WTC11 (cell line): Measurements from ENCODE around the gene CXCR5. TPM values are rescaled to one million over a fixed set of nuclear protein-coding genes. Genes with fewer than 3 reads are reported as not detected.

Experiments used
- ATAC-seq: fragments of 200-7000 bp; cut with Tn5 transposase; 2 replicates; pipeline ENCODE4 v1.10.0; 2021; ENCODE audit warnings: mild to moderate bottlenecking, moderate library complexity
- CTCF ChIA-PET: fragments of 300-600 bp; sonication (Branson Sonifier 250); formaldehyde crosslinking; loops from one replicate; lab custom pipeline; 2021; ENCODE audit warnings: antibody characterized with exemption; lab: Charles Lee
- POLR2A ChIA-PET: fragments of 350-600 bp; sonication (Branson Sonifier 250); formaldehyde crosslinking; loops from one replicate; lab custom pipeline; 2021; ENCODE audit warnings: antibody characterized with exemption; lab: Charles Lee
- DNase-seq: peaks from one replicate; pipeline ENCODE4 v3.0.0; 2021; ENCODE audit warnings: low spot score
- H3K27ac Mint-ChIP-seq: 2 replicates; pipeline ENCODE4 v1.8.0; 2021; ENCODE audit warnings: mixed read lengths
- H3K27me3 Mint-ChIP-seq: 2 replicates; pipeline ENCODE4 v1.8.0; 2021; ENCODE audit warnings: low read depth, mild to moderate bottlenecking, moderate library complexity, mixed read lengths
- H3K36me3 Mint-ChIP-seq: 2 replicates; pipeline ENCODE4 v1.8.0; 2021; ENCODE audit warnings: mixed read lengths
- H3K4me1 Mint-ChIP-seq: 2 replicates; pipeline ENCODE4 v1.8.0; 2022; ENCODE audit warnings: mixed read lengths
- H3K4me3 Mint-ChIP-seq: 2 replicates; pipeline ENCODE4 v1.8.0; 2021; ENCODE audit warnings: mild to moderate bottlenecking, moderate library complexity, mixed read lengths
- H3K9me3 Mint-ChIP-seq: 2 replicates; pipeline ENCODE4 v1.8.0; 2021; ENCODE audit warnings: mixed read lengths
- AFF4 ChIP-seq: sonication (generic); formaldehyde crosslinking; IDR thresholded peaks from 2 replicates; pipeline ENCODE4 v1.8.1; 2023; ENCODE audit warnings: mild to moderate bottlenecking, missing genetic modification reagents, borderline replicate concordance
- ARID4B ChIP-seq: sonication (generic); formaldehyde crosslinking; IDR thresholded peaks from 2 replicates; pipeline ENCODE4 v1.8.0; 2023; ENCODE audit warnings: missing genetic modification reagents, mild to moderate bottlenecking, borderline replicate concordance
- ATF1 ChIP-seq: sonication (generic); formaldehyde crosslinking; IDR thresholded peaks from 2 replicates; pipeline ENCODE4 v1.8.1; 2023; ENCODE audit warnings: mild to moderate bottlenecking, moderate library complexity, missing genetic modification reagents
- CREB1 ChIP-seq: sonication (generic); formaldehyde crosslinking; IDR thresholded peaks from 2 replicates; pipeline ENCODE4 v1.8.0; 2023; ENCODE audit warnings: mild to moderate bottlenecking, missing genetic modification reagents
- ESRRA ChIP-seq: sonication (generic); formaldehyde crosslinking; IDR thresholded peaks from 2 replicates; pipeline ENCODE4 v1.8.1; 2022; ENCODE audit warnings: mild to moderate bottlenecking, missing genetic modification reagents, borderline replicate concordance
- FOXJ3 ChIP-seq: sonication (generic); formaldehyde crosslinking; IDR thresholded peaks from 2 replicates; pipeline ENCODE4 v1.9.0; 2021; ENCODE audit warnings: missing genetic modification reagents, mild to moderate bottlenecking, borderline replicate concordance
- FOXP1 ChIP-seq: sonication (generic); formaldehyde crosslinking; IDR thresholded peaks from 2 replicates; pipeline ENCODE4 v1.8.0; 2022; ENCODE audit warnings: missing genetic modification reagents, mild to moderate bottlenecking, moderate library complexity, borderline replicate concordance
- GABPB1 ChIP-seq: sonication (generic); formaldehyde crosslinking; IDR thresholded peaks from 2 replicates; pipeline ENCODE4 v1.8.1; 2023; ENCODE audit warnings: mild to moderate bottlenecking, missing genetic modification reagents
- GRHL2 ChIP-seq: fragments of 250-450 bp; sonication (Bioruptor Pico); IDR thresholded peaks from 2 replicates; pipeline ENCODE4 v1.8.0; 2022; ENCODE audit warnings: mild to moderate bottlenecking, moderate library complexity; ENCODE audit not compliant: insufficient replicate concordance, severe bottlenecking
- GTF2I ChIP-seq: fragments of 250-450 bp; sonication (Bioruptor Pico); conservative IDR thresholded peaks from 2 replicates; pipeline ENCODE4 v1.4.0; 2021; ENCODE audit warnings: mild to moderate bottlenecking
- JAZF1 ChIP-seq: fragments of 250-450 bp; sonication (Bioruptor Pico); IDR thresholded peaks from 2 replicates; pipeline ENCODE4 v1.9.0; 2021; ENCODE audit warnings: moderate library complexity, mild to moderate bottlenecking, inconsistent platforms
- NFE2L1 ChIP-seq: sonication (generic); formaldehyde crosslinking; IDR thresholded peaks from 2 replicates; pipeline ENCODE4 v1.8.1; 2023; ENCODE audit warnings: missing genetic modification reagents
- NFYB ChIP-seq: sonication (generic); formaldehyde crosslinking; conservative IDR thresholded peaks from 2 replicates; pipeline ENCODE4 v1.8.0; 2022; ENCODE audit warnings: low read depth, missing genetic modification reagents
- OVOL2 ChIP-seq: fragments of 250-450 bp; sonication (Bioruptor Pico); IDR thresholded peaks from 2 replicates; pipeline ENCODE4 v1.9.0; 2021; ENCODE audit warnings: mild to moderate bottlenecking, borderline replicate concordance
- TEAD1 ChIP-seq: sonication (generic); formaldehyde crosslinking; IDR thresholded peaks from 2 replicates; pipeline ENCODE4 v1.8.0; 2022; ENCODE audit warnings: mild to moderate bottlenecking, missing genetic modification reagents
- TP53 ChIP-seq: sonication (generic); formaldehyde crosslinking; IDR thresholded peaks from 2 replicates; pipeline ENCODE4 v1.8.1; 2023; ENCODE audit warnings: mild to moderate bottlenecking, missing genetic modification reagents
- USF1 ChIP-seq: sonication (generic); formaldehyde crosslinking; IDR thresholded peaks from 2 replicates; pipeline ENCODE4 v1.8.0; 2022; ENCODE audit warnings: mild to moderate bottlenecking, missing genetic modification reagents
- ZNF138 ChIP-seq: sonication (generic); formaldehyde crosslinking; conservative IDR thresholded peaks from 2 replicates; pipeline ENCODE4 v1.8.1; 2022; ENCODE audit warnings: mild to moderate bottlenecking, moderate library complexity, missing genetic modification reagents
- ZNF232 ChIP-seq: sonication (generic); formaldehyde crosslinking; IDR thresholded peaks from 2 replicates; pipeline ENCODE4 v1.8.0; 2022; ENCODE audit warnings: mild to moderate bottlenecking, missing genetic modification reagents
- ZNF281 ChIP-seq: sonication (generic); formaldehyde crosslinking; IDR thresholded peaks from 2 replicates; pipeline ENCODE4 v1.8.0; 2023; ENCODE audit warnings: mild to moderate bottlenecking, missing genetic modification reagents
- ZNF317 ChIP-seq: sonication (generic); formaldehyde crosslinking; IDR thresholded peaks from 2 replicates; pipeline ENCODE4 v1.8.1; 2023; ENCODE audit warnings: low read depth, mild to moderate bottlenecking, moderate library complexity, missing genetic modification reagents, borderline replicate concordance
- total RNA-seq: library from RNA; stranded (reverse); gene quantifications from 3 replicates; pipeline ENCODE4 v1.2.3, GENCODE V29; 2021
- TF ChIP-seq, protein P1 (sequence below): fragments of 250-450 bp; sonication (Bioruptor Pico); IDR thresholded peaks from 2 replicates; pipeline ENCODE4 v1.9.0; 2021; ENCODE audit warnings: moderate library complexity, mild to moderate bottlenecking, inconsistent platforms, borderline replicate concordance

CXCR5 gene
- total RNA-seq, 1 experiment from 2014 or later, result 0.07 TPM

- no peak for ATAC-seq
- Mint-ChIP-seq H3K27me3 (peaks cover 2% of the 10 kb centered on the region), H3K9me3 (no peaks in the 10 kb centered on the region), H3K4me3 (no peak overlapping the region), H3K27ac (no peak overlapping the region), H3K4me1 (peaks cover 34% of the 10 kb centered on the region), H3K36me3 (peaks cover 21% of the 10 kb centered on the region)
- TF ChIP-seq FOXP1 (CRISPR knock-in tag) (no peak), USF1 (CRISPR knock-in tag) (no peak), TP53 (no peak), NFE2L1 (CRISPR knock-in tag) (no peak), FOXJ3 (CRISPR knock-in tag) (no peak), TEAD1 (no peak), JAZF1 (CRISPR knock-in tag) (no peak), ARID4B (CRISPR knock-in tag) (no peak), ZNF232 (CRISPR knock-in tag) (no peak), GRHL2 (CRISPR knock-in tag) (no peak), GTF2I (no peak), ZNF281 (CRISPR knock-in tag) (no peak), ZNF138 (CRISPR knock-in tag) (no peak), ZNF317 (CRISPR knock-in tag) (no peak), NFYB (CRISPR knock-in tag) (no peak)
- TF ChIP-seq, protein P1, sequence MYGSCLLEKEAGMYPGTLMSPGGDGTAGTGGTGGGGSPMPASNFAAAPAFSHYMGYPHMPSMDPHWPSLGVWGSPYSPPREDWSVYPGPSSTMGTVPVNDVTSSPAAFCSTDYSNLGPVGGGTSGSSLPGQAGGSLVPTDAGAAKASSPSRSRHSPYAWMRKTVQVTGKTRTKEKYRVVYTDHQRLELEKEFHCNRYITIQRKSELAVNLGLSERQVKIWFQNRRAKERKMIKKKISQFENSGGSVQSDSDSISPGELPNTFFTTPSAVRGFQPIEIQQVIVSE (CRISPR knock-in tag), result no peak
- ChIA-PET CTCF (interaction anchor here (0.9 to 1.5 kb wide), 2 partner anchors 74 to 209 kb away, joined by 3 to 6 read pairs; no protein-coding TSS in a partner anchor), POLR2A (no interaction called here)
- no peak for DNase-seq
Observed at GRCh38 chr11:118899296-118899688, 15.6 kb downstream of the CXCR5 start.

DNA sequence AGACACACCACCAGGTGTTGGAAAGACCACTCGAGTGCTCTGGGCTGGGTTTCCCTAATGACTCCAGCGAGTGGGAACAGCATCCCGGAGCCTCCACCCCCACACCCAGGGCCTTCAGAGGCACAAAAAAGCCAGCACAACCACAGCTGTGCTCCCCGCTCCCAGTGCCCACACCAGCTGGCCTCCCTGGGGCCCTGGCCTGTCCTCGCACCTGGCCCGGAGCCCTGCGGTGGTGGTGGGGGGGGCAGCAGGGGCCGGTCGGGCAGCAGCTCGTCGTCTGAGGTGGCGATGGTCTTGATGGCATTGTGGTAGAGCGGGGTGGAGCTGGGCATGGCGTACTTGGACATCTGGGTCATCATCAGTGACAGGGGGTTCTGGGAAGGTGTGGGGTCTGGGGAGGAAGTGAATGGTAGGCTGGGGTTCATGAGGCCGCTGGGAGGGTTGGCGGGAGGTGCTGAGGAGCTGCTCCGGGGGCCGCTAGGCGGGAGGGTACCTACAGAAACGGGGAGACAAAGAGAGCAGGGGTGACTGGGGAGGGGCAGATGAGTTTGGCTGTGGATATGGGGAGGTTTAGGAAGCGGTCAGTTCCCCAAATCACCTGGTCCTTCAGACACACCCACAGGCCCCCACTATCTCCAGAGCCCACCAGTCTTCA is 16.1 kb downstream of the CXCR5 start:
- Mint-ChIP-seq H3K27ac (no peak overlapping the region), H3K27me3 (no peaks in the 10 kb centered on the region), H3K9me3 (no peaks in the 10 kb centered on the region), H3K4me3 (no peak overlapping the region), H3K4me1 (peaks cover 34% of the 10 kb centered on the region), H3K36me3 (peaks cover 25% of the 10 kb centered on the region)
- DNase-seq, result no peak
- ChIA-PET CTCF (interaction anchor here (0.9 to 1.5 kb wide), 2 partner anchors 74 to 210 kb away, joined by 3 to 6 read pairs; no protein-coding TSS in a partner anchor), POLR2A (no interaction called here)
- ATAC-seq, result no peak
- no peak for TF ChIP-seq OVOL2 (CRISPR knock-in tag)
- TF ChIP-seq GABPB1 (CRISPR knock-in tag), result no peak
- TF ChIP-seq, protein P1 (CRISPR knock-in tag), result no peak
- TF ChIP-seq ESRRA (CRISPR knock-in tag), result no peak
- TF ChIP-seq CREB1, result no peak
- TF ChIP-seq AFF4 (CRISPR knock-in tag), result no peak
- TF ChIP-seq NFE2L1 (CRISPR knock-in tag), result no peak
- TF ChIP-seq ATF1, result no peak
